PFSK-1 (cell line): ENCODE results near the gene ANKRD33B.

Experiments used
- FOXP2 ChIP-seq: optimal IDR thresholded peaks from 2 replicates; pipeline ENCODE3; 2011; ENCODE audit warnings: borderline replicate concordance, control low read depth, inconsistent platforms; ENCODE audit not compliant: insufficient read depth; ENCODE audit errors: extremely low read length, extremely low read depth
- POLR2AphosphoS5 ChIP-seq: IDR thresholded peaks from 2 replicates; pipeline ENCODE4 v1.6.1; 2012; ENCODE audit warnings: low read depth, mild to moderate bottlenecking, control low read depth, low read length, moderate library complexity
- SIN3A ChIP-seq: IDR thresholded peaks from 2 replicates; pipeline ENCODE4 v1.6.1; 2012; ENCODE audit warnings: mild to moderate bottlenecking, low read length, moderate library complexity, borderline replicate concordance; ENCODE audit not compliant: insufficient read depth
- TAF1 ChIP-seq: IDR thresholded peaks from 2 replicates; pipeline ENCODE4 v1.6.1; 2012; ENCODE audit warnings: low read length, control low read depth, borderline replicate concordance; ENCODE audit not compliant: insufficient read depth
- TF ChIP-seq, protein P1 (sequence below), 2 experiments: IDR thresholded peaks; 2 replicates each; pipeline versions ENCODE4 v1.6.1 to v1.8.0; 2011 to 2012; ENCODE audit warnings: low read depth in 2 of 2, low read length in 2 of 2, control low read depth in 1 of 2, inconsistent platforms in 1 of 2, mild to moderate bottlenecking in 1 of 2, moderate library complexity in 1 of 2; ENCODE audit not compliant: insufficient read depth in 1 of 2

ANKRD33B gene

DNA sequence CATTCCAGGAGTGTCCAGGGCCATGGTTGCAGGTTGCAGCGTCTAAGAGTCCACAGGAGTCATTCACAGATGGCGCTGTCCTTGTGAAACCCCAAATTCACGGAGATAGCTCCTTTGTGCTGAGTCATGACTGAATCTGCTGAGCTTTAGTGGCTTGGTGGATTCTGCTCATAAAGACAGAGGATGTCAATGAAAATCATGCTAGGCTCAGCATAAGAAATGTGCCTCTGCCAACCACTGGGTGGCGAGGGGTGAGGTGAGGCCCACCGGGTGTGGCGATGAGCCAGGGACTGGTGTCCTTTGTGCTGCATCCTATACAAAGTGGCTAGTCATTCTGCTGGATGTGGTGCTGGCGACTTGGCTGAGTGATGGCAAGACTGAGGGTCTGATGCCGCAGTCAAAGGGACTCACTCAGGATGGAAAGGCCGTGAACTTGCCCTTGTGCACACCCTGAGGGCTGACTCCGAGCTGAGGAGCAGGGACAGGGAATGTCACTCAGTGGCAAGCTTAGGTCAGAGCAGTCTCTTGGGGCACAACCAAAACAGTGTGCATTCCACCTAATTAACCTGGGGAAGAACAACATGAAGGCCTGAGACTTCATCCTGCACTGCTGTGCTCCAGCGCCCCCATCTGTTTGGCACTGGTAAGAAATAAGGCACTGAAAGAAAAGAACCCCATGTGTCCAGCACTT, 125.7 kb downstream of the ANKRD33B start:
- TF ChIP-seq, protein P1, sequence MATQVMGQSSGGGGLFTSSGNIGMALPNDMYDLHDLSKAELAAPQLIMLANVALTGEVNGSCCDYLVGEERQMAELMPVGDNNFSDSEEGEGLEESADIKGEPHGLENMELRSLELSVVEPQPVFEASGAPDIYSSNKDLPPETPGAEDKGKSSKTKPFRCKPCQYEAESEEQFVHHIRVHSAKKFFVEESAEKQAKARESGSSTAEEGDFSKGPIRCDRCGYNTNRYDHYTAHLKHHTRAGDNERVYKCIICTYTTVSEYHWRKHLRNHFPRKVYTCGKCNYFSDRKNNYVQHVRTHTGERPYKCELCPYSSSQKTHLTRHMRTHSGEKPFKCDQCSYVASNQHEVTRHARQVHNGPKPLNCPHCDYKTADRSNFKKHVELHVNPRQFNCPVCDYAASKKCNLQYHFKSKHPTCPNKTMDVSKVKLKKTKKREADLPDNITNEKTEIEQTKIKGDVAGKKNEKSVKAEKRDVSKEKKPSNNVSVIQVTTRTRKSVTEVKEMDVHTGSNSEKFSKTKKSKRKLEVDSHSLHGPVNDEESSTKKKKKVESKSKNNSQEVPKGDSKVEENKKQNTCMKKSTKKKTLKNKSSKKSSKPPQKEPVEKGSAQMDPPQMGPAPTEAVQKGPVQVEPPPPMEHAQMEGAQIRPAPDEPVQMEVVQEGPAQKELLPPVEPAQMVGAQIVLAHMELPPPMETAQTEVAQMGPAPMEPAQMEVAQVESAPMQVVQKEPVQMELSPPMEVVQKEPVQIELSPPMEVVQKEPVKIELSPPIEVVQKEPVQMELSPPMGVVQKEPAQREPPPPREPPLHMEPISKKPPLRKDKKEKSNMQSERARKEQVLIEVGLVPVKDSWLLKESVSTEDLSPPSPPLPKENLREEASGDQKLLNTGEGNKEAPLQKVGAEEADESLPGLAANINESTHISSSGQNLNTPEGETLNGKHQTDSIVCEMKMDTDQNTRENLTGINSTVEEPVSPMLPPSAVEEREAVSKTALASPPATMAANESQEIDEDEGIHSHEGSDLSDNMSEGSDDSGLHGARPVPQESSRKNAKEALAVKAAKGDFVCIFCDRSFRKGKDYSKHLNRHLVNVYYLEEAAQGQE (IDR thresholded peaks at IDR 0.05; ENCODE audit: insufficient read depth in 1 of 2, low read depth in 2 of 2, low read length in 2 of 2), result no peak
- no peak for TF ChIP-seq FOXP2
- TF ChIP-seq POLR2AphosphoS5, result no peak
- TF ChIP-seq SIN3A, result no peak
- TF ChIP-seq TAF1, result no peak

DNA sequence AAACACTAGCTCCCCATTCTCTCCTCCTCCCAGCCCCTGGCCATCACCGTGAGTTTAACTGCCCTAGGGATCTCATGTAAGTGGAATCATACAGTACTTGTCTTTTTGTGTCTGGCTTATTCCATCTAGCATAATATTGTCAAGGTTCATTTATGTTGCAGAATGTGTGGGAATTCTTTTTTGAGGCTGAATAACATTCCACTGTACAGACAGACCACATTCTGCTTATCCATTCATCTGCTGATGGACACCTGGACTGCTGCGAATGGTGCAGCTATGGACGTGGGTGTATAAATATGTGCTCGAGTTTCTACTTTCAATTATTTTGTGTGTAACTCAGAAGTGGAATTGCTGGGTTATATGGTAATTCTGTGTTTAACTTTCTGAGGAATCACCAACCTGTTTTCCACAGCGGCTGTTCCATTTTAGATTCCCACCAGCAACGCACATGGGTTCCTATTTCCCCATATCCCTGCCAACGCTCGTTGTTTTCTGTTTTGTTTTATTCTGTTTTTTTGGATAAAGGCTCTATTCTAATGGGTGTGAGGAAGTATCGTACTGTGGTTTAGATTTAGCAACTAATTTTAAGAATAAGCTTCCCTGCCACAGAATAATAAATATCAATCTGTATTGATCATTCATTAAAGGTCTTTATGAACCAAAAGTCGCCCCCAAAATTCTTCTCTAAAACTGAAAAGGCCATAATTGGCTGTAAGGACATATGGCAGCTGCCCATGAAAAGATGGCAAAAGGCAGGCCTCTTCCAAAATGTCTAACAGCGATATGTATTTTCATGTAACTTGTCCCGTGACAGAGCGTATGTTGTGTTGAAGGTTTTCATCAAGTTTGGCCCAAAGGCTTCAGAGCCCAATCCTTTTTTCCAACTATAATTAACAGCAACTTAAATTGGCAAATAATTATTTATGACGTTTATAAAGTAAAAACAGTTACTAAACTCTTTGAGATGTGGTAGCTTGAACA, 126.9 kb downstream of the ANKRD33B start:
- no peak for TF ChIP-seq FOXP2
- TF ChIP-seq, protein P1 (IDR thresholded peaks at IDR 0.05; ENCODE audit: insufficient read depth in 1 of 2, low read depth in 2 of 2, low read length in 2 of 2), result no peak
- TF ChIP-seq SIN3A, result no peak
- no peak for TF ChIP-seq POLR2AphosphoS5
- no peak for TF ChIP-seq TAF1

DNA sequence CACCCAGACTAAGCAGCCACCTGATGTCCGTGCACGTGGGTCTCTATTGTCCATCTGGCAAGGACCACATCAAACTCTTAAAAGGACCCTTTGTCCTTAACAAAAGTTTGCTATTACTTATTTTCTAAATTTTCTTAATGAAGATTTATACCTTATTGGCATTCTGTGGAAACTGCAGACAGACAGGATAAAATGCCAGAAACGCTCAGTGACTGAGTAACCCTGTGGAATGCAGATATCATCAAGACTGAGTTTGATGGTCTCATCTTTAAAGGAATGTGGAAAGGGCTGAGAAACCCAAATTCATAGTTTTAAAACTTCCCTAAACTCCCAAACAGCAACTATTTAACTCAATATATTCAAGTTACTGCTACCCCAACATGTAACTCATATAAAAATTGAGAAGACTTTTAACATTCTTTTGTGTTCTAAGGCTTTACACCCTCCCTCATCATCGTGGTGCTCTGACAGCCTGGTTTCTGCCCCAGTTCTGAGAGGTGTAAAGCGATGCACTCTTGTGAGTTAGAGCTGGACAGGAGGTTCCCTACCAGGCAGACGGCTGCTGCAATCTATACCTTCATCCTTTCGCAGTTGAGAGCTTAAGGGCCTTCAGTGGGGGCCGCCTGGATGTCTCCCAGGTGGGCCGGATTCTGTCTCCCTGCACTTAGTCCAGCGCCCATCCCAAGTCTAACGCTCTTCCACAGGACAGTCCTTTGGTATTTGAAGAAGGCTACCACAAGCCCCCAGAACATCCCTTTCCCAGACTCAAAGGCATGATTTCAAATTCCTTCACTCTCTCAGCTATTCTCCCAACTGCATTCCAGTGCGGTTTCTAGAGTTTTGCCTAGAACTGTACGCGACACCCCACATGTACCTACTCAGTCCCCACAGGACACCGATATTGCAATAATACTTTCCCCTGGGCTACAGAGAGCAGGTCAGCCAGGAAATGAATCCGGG, 128.2 kb downstream of the ANKRD33B start:
- no peak for TF ChIP-seq TAF1
- TF ChIP-seq, protein P1 (IDR thresholded peaks at IDR 0.05; ENCODE audit: insufficient read depth in 1 of 2, low read depth in 2 of 2, low read length in 2 of 2), result no peak
- no peak for TF ChIP-seq FOXP2
- TF ChIP-seq POLR2AphosphoS5, result no peak
- no peak for TF ChIP-seq SIN3A

DNA sequence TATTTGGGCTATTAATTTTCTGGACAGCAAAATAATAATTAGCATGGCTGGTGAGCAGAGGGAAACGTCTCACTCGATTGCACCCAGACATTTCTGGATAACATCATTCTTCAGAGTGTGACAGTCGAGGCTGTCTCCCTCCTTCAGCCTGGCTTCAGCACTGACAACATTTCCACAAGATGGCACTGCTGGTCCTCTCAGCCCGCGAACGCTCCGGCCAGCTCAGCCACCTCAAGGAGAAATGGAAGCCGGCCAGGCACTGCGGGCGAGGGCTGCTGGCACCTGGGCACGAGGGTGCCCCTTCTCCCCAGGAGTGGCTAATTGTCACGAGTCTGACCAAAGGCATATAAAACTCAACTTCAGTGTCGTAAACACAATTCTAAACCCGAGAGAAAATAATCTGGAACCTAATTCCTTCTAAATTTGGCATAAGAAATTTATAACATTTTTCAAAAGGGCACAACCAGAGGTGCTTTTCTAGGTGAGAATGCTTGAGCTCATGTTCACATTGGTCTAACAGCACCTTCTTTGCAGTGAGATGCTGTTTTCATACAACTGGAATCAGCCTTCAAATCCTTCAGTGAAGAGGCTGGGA, 131.3 kb downstream of the ANKRD33B start:
- TF ChIP-seq TAF1 (no peak), FOXP2 (no peak), SIN3A (no peak), POLR2AphosphoS5 (no peak)
- TF ChIP-seq, protein P1 (IDR thresholded peaks at IDR 0.05; ENCODE audit: insufficient read depth in 1 of 2, low read depth in 2 of 2, low read length in 2 of 2), result no peak
